ENCODE results near the gene CLDN9. TPM values are rescaled to one million over a fixed set of nuclear protein-coding genes. Genes with fewer than 3 reads are reported as not detected.
A peak's percentile ranks its signal among the peaks of the same experiment; 100 is the strongest.

Gene CLDN9
- total RNA-seq, 1 donor from 2014 or later: 0.99 TPM

DNA sequence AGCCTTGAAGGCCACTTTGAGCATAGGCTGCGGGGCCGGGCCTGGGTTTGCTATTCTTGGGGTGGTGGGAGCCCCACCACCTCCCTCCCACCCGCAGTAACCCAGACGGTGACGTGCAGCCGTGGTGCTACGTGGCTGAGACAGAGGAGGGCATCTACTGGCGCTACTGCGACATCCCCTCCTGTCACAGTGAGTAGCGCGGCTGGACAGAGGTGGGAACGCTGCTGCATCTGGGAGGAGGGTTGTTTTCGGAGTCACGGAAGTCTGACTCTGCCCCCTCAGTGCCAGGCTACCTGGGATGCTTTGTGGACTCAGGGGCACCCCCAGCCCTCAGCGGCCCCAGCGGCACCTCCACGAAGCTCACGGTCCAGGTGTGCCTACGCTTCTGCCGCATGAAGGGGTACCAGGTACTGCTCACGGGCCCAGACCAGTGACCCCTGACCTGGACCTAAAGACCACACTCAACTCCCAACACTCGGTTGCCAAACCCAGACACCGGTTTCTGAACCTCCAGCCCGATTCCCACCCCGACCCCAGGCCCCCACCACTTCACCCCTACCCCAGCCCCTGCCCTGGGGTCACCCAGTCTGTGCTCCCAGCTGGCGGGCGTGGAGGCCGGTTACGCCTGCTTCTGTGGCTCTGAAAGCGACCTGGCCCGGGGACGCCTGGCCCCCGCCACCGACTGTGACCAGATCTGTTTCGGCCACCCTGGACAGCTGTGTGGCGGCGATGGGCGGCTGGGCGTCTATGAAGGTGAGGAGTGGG, 46.5 kb upstream of the CLDN9 start:
- DNase-seq (ENCODE audit: extremely low spot score, unreplicated experiment): no peak
- H3K27me3 Mint-ChIP-seq: peaks cover 15% of the 10 kb centered on the region
- TF ChIP-seq, protein P1, sequence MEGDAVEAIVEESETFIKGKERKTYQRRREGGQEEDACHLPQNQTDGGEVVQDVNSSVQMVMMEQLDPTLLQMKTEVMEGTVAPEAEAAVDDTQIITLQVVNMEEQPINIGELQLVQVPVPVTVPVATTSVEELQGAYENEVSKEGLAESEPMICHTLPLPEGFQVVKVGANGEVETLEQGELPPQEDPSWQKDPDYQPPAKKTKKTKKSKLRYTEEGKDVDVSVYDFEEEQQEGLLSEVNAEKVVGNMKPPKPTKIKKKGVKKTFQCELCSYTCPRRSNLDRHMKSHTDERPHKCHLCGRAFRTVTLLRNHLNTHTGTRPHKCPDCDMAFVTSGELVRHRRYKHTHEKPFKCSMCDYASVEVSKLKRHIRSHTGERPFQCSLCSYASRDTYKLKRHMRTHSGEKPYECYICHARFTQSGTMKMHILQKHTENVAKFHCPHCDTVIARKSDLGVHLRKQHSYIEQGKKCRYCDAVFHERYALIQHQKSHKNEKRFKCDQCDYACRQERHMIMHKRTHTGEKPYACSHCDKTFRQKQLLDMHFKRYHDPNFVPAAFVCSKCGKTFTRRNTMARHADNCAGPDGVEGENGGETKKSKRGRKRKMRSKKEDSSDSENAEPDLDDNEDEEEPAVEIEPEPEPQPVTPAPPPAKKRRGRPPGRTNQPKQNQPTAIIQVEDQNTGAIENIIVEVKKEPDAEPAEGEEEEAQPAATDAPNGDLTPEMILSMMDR (conservative IDR thresholded peaks at IDR 0.05): no peak
- no peak overlapping the region for H3K4me3 Mint-ChIP-seq
- H3K4me1 Mint-ChIP-seq (ENCODE audit: unreplicated experiment): peaks cover 10% of the 10 kb centered on the region
- no peaks in the 10 kb centered on the region for H3K36me3 Mint-ChIP-seq
- H3K9me3 Mint-ChIP-seq: no peaks in the 10 kb centered on the region
- H3K27ac Mint-ChIP-seq: no peak overlapping the region

DNA sequence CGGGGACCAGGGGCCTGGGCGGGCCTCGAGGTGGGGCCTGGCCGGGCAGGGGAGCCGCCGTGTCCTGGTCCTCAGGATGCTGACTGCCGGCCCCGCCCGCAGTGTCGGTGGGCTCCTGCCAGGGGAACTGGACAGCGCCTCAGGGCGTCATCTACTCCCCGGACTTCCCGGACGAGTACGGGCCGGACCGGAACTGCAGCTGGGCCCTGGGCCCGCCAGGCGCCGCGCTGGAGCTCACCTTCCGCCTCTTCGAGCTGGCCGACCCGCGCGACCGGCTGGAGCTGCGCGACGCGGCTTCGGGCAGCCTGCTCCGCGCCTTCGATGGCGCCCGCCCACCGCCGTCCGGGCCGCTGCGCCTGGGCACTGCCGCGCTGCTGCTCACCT, 45.9 kb upstream of the CLDN9 start:
- Mint-ChIP-seq H3K9me3 (no peaks in the 10 kb centered on the region), H3K27ac (no peak overlapping the region), H3K27me3 (peaks cover 12% of the 10 kb centered on the region), H3K4me1 (ENCODE audit: unreplicated experiment) (peaks cover 8% of the 10 kb centered on the region), H3K4me3 (no peak overlapping the region), H3K36me3 (no peaks in the 10 kb centered on the region)
- DNase-seq (ENCODE audit: extremely low spot score, unreplicated experiment): no peak
- TF ChIP-seq, protein P1 (conservative IDR thresholded peaks at IDR 0.05): no peak

DNA sequence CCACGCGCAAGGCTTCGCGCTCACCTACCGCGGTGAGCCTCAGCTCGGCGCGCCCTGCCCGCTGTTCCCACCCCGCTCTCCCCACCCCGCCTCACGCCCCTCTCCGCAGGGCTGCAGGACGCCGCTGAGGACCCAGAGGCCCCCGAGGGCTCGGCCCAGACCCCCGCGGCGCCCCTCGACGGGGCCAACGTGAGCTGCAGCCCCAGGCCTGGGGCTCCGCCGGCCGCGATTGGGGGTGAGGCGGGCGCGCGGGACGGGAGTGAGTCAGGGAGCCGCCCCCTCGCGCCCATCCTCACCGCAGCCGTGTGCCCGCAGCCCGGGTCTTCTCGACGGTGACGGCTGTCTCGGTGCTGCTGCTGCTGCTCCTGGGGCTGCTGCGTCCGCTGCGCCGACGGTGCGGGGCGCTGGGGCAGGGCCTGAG, 45.5 kb upstream of the CLDN9 start:
- H3K4me3 Mint-ChIP-seq: no peak overlapping the region
- peaks cover 3% of the 10 kb centered on the region for H3K36me3 Mint-ChIP-seq
- H3K27ac Mint-ChIP-seq: no peak overlapping the region
- H3K4me1 Mint-ChIP-seq (ENCODE audit: unreplicated experiment): peaks cover 10% of the 10 kb centered on the region
- TF ChIP-seq, protein P1 (conservative IDR thresholded peaks at IDR 0.05): no peak
- peaks cover 10% of the 10 kb centered on the region for H3K27me3 Mint-ChIP-seq
- H3K9me3 Mint-ChIP-seq: no peaks in the 10 kb centered on the region
- no peak for DNase-seq (ENCODE audit: extremely low spot score, unreplicated experiment)

DNA sequence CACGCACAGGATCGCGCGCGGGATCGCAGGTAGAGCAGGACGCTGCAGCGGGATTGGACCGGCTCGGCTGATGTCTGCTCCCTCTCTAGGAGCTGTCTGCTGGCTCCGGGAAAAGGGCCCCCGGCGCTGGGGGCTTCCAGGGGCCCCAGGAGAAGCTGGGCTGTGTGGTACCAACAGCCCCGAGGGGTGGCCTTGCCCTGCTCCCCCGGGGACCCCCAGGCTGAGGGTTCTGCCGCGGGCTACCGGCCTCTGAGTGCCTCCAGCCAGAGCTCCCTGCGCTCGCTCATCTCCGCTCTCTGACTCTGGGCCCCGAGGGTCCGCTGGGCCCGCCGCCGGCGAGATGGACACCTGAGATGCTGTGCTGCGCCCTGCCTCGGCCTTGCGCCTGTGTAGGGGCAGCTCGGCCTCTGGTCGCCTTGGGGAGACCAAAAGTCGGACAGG, 45.0 kb upstream of the CLDN9 start:
- no peak overlapping the region for H3K27ac Mint-ChIP-seq
- peaks cover 13% of the 10 kb centered on the region for H3K4me1 Mint-ChIP-seq (ENCODE audit: unreplicated experiment)
- TF ChIP-seq, protein P1 (conservative IDR thresholded peaks at IDR 0.05): no peak
- peaks cover 10% of the 10 kb centered on the region for H3K27me3 Mint-ChIP-seq
- H3K9me3 Mint-ChIP-seq: no peaks in the 10 kb centered on the region
- peaks cover 3% of the 10 kb centered on the region for H3K36me3 Mint-ChIP-seq
- peak overlapping the region; percentile 83 for H3K4me3 Mint-ChIP-seq
- DNase-seq (ENCODE audit: extremely low spot score, unreplicated experiment): no peak

DNA sequence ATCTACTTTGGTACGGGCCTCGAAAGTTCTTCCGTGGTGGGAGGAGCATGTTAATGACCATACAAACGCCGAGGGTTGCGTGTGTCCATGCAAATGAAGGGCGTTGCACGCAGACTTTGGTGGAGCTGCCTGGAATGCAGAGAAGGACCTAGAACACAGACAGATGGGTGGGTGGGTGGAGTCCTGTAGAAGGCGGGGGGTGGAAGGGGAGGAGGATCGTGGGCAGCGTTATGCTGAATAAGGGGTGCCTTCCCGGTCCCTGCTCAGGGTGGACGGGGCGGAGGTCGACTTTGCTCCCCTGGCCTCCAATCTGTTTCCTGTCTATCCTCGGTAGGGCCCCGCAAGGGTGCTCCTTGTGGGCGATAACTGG, 44.4 kb upstream of the CLDN9 start:
- H3K4me1 Mint-ChIP-seq (ENCODE audit: unreplicated experiment): peaks cover 13% of the 10 kb centered on the region
- H3K4me3 Mint-ChIP-seq: peak overlapping the region; percentile 83
- peak overlapping the region; percentile 53 for H3K27ac Mint-ChIP-seq
- H3K27me3 Mint-ChIP-seq: peaks cover 10% of the 10 kb centered on the region
- H3K9me3 Mint-ChIP-seq: no peaks in the 10 kb centered on the region
- no peak for DNase-seq (ENCODE audit: extremely low spot score, unreplicated experiment)
- TF ChIP-seq, protein P1 (conservative IDR thresholded peaks at IDR 0.05): no peak
- H3K36me3 Mint-ChIP-seq: peaks cover 3% of the 10 kb centered on the region

Measured in type B pancreatic cell (in vitro differentiated cells).